Esophagus squamous epithelium (tissue), 4 donors: ENCODE data around the gene CLK1.

ENCODE experiments used
- POLR2A ChIP-seq, 4 donors: fragments of 450-650 bp; IDR thresholded peaks; one replicate each; pipeline ENCODE4 v1.6.1; 2017; ENCODE audit warnings: antibody characterized with exemption in 4 of 4, mild to moderate bottlenecking in 4 of 4, moderate library complexity in 3 of 4
- TF ChIP-seq, protein P1 (sequence below), 6 experiments: fragments of 450-650 bp in 4 of 6; fragments of 200-600 bp in 2 of 6; sonication (generic) in 2 of 6; IDR thresholded peaks; one replicate each; pipeline ENCODE4 v1.5.1; 2016 to 2019; ENCODE audit warnings: antibody characterized with exemption in 6 of 6, mild to moderate bottlenecking in 4 of 6, moderate library complexity in 4 of 6

GRCh38 chr2:200814917-200815316 is 49.5 kb downstream of the CLK1 start:
- TF ChIP-seq, protein P1, sequence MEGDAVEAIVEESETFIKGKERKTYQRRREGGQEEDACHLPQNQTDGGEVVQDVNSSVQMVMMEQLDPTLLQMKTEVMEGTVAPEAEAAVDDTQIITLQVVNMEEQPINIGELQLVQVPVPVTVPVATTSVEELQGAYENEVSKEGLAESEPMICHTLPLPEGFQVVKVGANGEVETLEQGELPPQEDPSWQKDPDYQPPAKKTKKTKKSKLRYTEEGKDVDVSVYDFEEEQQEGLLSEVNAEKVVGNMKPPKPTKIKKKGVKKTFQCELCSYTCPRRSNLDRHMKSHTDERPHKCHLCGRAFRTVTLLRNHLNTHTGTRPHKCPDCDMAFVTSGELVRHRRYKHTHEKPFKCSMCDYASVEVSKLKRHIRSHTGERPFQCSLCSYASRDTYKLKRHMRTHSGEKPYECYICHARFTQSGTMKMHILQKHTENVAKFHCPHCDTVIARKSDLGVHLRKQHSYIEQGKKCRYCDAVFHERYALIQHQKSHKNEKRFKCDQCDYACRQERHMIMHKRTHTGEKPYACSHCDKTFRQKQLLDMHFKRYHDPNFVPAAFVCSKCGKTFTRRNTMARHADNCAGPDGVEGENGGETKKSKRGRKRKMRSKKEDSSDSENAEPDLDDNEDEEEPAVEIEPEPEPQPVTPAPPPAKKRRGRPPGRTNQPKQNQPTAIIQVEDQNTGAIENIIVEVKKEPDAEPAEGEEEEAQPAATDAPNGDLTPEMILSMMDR (IDR thresholded peaks at IDR 0.05): no peak
- no peak for TF ChIP-seq POLR2A (IDR thresholded peaks at IDR 0.05)
